Liver (tissue), 3 donors: ENCODE data around the gene TUB.

ENCODE experiments used
- CTCF ChIP-seq: fragments of 150-350 bp; IDR thresholded peaks from 2 replicates; pipeline ENCODE4 v1.5.1; 2017; ENCODE audit warnings: improper control_type of control experiment, low read depth, low read length; ENCODE audit not compliant: missing input control
- HNF4G ChIP-seq: IDR thresholded peaks from 2 replicates; pipeline ENCODE4 v1.6.1; 2016; ENCODE audit warnings: antibody characterized with exemption
- donor health status: healthy.
- donor health status: healthy.

DNA sequence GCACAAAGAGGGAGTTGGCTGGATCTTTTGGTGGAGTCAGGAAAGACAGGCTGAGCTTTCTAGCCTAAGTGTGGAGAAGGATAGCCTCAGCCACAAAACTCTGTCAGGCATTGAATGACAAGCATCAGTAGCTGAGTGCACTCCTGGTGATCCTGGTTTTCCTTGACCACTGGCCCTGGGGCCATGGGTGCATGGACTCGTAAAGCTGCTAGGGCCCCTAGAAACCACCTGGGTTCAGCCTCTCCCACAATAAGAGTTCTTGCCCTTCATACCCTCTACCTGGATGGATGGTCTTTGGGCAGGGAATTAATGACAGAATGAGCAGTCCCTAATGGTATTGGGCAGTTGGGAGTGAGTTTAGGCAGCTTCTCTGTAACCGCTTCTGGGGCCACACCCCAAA lies 22.9 kb downstream of the TUB start:
- no peak for TF ChIP-seq CTCF
- TF ChIP-seq HNF4G: no peak
